Measurements from ENCODE around the gene FLYWCH2.

The FLYWCH2 gene

DNA sequence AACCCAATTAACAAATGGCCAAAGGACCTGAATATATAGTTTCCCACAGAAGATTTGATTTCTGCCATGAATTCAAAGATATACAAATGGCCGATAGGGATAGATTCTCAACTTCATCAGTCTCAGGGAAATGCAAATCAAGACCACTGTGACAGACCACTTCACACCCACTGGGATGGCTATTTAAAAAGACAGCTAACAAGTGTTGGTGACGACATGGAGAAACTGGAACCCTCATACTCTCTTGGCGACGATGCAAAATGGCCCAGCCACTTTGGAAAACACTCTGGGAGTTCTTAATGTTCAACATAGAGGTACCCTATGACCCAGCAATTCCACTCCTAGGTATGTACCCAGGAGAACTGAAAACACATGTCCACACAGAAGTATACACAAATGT lies 63.6 kb downstream of the FLYWCH2 start:
- no peak for DNase-seq

All from CD4-positive, alpha-beta T cell treated with Interleukin-1 beta for 1 hour (primary cell).